Measurements from ENCODE around the gene SSX3. TPM values are rescaled to one million over a fixed set of nuclear protein-coding genes. Genes with fewer than 3 reads are reported as not detected.
"Not testable (repeated sequence)": the region's sequence is repeated elsewhere in the genome, so short reads cannot be mapped to it uniquely, and the experiment has no call there.

Gene SSX3
- total RNA-seq, result not detected in 2 replicates

DNA sequence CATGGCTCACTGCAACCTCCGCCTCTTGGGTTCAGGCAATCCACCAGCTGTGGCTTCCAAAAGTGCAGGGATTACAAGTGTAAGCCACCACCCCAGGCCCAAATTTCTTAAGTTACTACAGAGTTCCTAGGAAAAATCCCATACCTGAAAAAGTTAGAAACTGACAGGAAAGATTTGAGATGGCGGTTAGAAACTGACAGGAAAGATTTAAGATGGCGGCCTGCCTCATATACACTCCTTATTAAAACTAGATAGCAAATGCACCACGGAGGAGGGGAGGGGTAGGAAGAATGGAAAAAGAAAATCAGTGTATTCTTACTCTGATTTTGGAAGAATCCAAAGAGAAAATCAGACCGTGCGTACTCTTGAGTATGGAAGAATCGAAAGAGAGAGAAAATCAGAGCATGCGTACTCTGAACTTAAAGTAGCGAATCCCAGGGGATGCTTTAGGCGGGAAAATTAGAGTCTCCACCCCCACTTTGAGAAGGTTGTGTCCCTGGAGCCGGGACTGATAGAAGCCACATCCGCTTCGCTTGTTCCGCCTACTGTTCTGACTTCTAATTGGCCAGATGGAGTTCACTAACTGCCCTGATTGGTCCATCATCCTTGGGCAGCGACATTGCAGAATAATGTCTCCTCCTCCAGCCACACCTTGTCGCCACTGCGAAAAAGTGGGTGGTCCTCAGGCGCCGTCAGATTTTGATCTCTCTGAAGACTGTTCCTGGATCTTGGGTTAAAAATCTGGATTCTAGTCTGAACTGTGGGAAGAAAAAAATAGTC, at the start of gene SSX3:
Gene SSX3 (minus strand): TSS at position 389 of the 780 bp plus-strand sequence. CDS start 1,454 bp downstream, outside the sequence.
- H3K4me3 Mint-ChIP-seq; H3K36me3 Mint-ChIP-seq (ENCODE audit: low read depth); H3K27me3 Mint-ChIP-seq; intact Hi-C loops (cut with micrococcal nuclease); CTCF ChIA-PET; DNase-seq; H3K9me3 Mint-ChIP-seq; POLR2A ChIA-PET; H3K27ac Mint-ChIP-seq; ATAC-seq (ENCODE audit: low read depth); H3K4me1 Mint-ChIP-seq: not testable (repeated sequence)

GRCh38 chrX:48397825-48398224, 41.3 kb upstream of the SSX3 start:
- H3K4me3 Mint-ChIP-seq; H3K9me3 Mint-ChIP-seq; H3K27ac Mint-ChIP-seq; ATAC-seq (ENCODE audit: low read depth); H3K36me3 Mint-ChIP-seq (ENCODE audit: low read depth); CTCF ChIA-PET; H3K4me1 Mint-ChIP-seq; DNase-seq; intact Hi-C loops (cut with micrococcal nuclease); H3K27me3 Mint-ChIP-seq; POLR2A ChIA-PET: not testable (repeated sequence)

GRCh38 chrX:48396931-48397330, 40.4 kb upstream of the SSX3 start:
- H3K27ac Mint-ChIP-seq; H3K4me3 Mint-ChIP-seq; CTCF ChIA-PET; H3K36me3 Mint-ChIP-seq (ENCODE audit: low read depth); H3K27me3 Mint-ChIP-seq; DNase-seq; POLR2A ChIA-PET; H3K4me1 Mint-ChIP-seq; ATAC-seq (ENCODE audit: low read depth); intact Hi-C loops (cut with micrococcal nuclease); H3K9me3 Mint-ChIP-seq: not testable (repeated sequence)

DNA sequence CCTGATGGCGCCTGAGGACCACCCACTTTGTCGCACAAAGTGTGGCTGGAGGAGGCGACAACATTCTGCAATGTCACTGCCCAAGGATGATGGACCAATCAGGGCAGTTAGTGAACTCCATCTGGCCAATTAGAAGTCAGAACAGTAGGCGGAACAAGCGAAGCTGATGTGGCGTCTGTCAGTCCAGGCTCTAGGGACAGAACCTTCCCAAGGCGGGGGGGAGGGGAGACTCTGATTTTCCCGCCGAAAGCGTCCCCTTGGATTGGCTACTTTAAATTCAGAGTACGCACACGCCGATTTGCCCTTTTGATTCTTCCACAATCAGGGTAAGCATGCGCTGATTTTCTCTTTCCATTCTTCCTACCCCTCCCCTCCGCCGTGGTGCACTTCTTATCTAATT, 26.7 kb upstream of the SSX3 start, which contains the start of gene SSX4:
Gene SSX4 (plus strand): TSS at position 301 of the 400 bp plus-strand sequence. CDS start 515 bp downstream, outside the sequence.
- H3K4me1 Mint-ChIP-seq; ATAC-seq (ENCODE audit: low read depth); CTCF ChIA-PET; H3K27me3 Mint-ChIP-seq; DNase-seq; POLR2A ChIA-PET; intact Hi-C loops (cut with micrococcal nuclease); H3K27ac Mint-ChIP-seq; H3K9me3 Mint-ChIP-seq; H3K36me3 Mint-ChIP-seq (ENCODE audit: low read depth); H3K4me3 Mint-ChIP-seq: not testable (repeated sequence)

- H3K4me3 Mint-ChIP-seq; H3K36me3 Mint-ChIP-seq (ENCODE audit: low read depth); H3K4me1 Mint-ChIP-seq; DNase-seq; POLR2A ChIA-PET; H3K27ac Mint-ChIP-seq; H3K9me3 Mint-ChIP-seq; CTCF ChIA-PET; H3K27me3 Mint-ChIP-seq; intact Hi-C loops (cut with micrococcal nuclease); ATAC-seq (ENCODE audit: low read depth): not testable (repeated sequence)
Measured at GRCh38 chrX:48370408-48370807, 13.9 kb upstream of the SSX3 start.

- H3K4me3 Mint-ChIP-seq; H3K27me3 Mint-ChIP-seq; H3K4me1 Mint-ChIP-seq; H3K36me3 Mint-ChIP-seq (ENCODE audit: low read depth); H3K9me3 Mint-ChIP-seq; DNase-seq; intact Hi-C loops (cut with micrococcal nuclease); ATAC-seq (ENCODE audit: low read depth); CTCF ChIA-PET; H3K27ac Mint-ChIP-seq; POLR2A ChIA-PET: not testable (repeated sequence)
Measured at GRCh38 chrX:48367717-48368408, 11.4 kb upstream of the SSX3 start.

GRCh38 chrX:48359281-48359680, 2.8 kb upstream of the SSX3 start:
- H3K4me3 Mint-ChIP-seq; CTCF ChIA-PET; H3K9me3 Mint-ChIP-seq; H3K27me3 Mint-ChIP-seq; POLR2A ChIA-PET; H3K36me3 Mint-ChIP-seq (ENCODE audit: low read depth); DNase-seq; H3K4me1 Mint-ChIP-seq; H3K27ac Mint-ChIP-seq; ATAC-seq (ENCODE audit: low read depth); intact Hi-C loops (cut with micrococcal nuclease): not testable (repeated sequence)

GRCh38 chrX:48357681-48358080, 1.2 kb upstream of the SSX3 start:
- ATAC-seq (ENCODE audit: low read depth) (no peak), DNase-seq (no peak)
- H3K27ac Mint-ChIP-seq, result no peak overlapping the region
- CTCF ChIA-PET, result no interaction called here
- no peak overlapping the region for H3K4me3 Mint-ChIP-seq
- no peaks in the 10 kb centered on the region for H3K36me3 Mint-ChIP-seq (ENCODE audit: low read depth)
- POLR2A ChIA-PET, result no interaction called here
- H3K4me1 Mint-ChIP-seq, result no peaks in the 10 kb centered on the region
- TF ChIP-seq, protein P1, sequence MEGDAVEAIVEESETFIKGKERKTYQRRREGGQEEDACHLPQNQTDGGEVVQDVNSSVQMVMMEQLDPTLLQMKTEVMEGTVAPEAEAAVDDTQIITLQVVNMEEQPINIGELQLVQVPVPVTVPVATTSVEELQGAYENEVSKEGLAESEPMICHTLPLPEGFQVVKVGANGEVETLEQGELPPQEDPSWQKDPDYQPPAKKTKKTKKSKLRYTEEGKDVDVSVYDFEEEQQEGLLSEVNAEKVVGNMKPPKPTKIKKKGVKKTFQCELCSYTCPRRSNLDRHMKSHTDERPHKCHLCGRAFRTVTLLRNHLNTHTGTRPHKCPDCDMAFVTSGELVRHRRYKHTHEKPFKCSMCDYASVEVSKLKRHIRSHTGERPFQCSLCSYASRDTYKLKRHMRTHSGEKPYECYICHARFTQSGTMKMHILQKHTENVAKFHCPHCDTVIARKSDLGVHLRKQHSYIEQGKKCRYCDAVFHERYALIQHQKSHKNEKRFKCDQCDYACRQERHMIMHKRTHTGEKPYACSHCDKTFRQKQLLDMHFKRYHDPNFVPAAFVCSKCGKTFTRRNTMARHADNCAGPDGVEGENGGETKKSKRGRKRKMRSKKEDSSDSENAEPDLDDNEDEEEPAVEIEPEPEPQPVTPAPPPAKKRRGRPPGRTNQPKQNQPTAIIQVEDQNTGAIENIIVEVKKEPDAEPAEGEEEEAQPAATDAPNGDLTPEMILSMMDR (IDR thresholded peaks at IDR 0.05), result no peak
- no peaks in the 10 kb centered on the region for H3K9me3 Mint-ChIP-seq
- intact Hi-C loops (cut with micrococcal nuclease), result no loop called here
- peaks cover 3% of the 10 kb centered on the region for H3K27me3 Mint-ChIP-seq

GRCh38 chrX:48346059-48346458, 10.4 kb downstream of the SSX3 start:
- H3K27me3 Mint-ChIP-seq; ATAC-seq (ENCODE audit: low read depth); H3K36me3 Mint-ChIP-seq (ENCODE audit: low read depth); intact Hi-C loops (cut with micrococcal nuclease); H3K4me3 Mint-ChIP-seq; H3K9me3 Mint-ChIP-seq; H3K27ac Mint-ChIP-seq; CTCF ChIA-PET; H3K4me1 Mint-ChIP-seq; DNase-seq; POLR2A ChIA-PET: not testable (repeated sequence)

DNA sequence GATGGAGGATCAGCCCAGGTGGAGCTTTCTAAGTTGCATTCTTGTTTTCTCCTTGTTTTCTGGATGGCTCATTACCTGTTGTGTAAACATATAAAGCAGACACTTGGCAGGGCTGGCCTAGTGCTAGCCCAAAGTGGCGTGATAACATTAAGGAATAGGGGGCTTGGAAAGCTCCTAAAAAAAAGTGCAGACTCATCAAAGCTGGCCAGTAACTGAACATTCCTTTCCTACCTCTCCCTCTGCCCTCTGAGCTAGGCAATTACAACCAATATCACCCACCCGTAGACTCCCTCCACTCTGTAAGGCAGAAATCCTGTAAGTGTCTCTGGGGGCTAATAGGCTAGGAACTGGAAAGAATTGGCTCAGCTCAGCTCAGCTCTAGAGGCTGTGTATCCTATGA, 42.5 kb downstream of the SSX3 start:
- POLR2A ChIA-PET; H3K36me3 Mint-ChIP-seq (ENCODE audit: low read depth); H3K27ac Mint-ChIP-seq; H3K9me3 Mint-ChIP-seq; H3K4me3 Mint-ChIP-seq; H3K4me1 Mint-ChIP-seq; intact Hi-C loops (cut with micrococcal nuclease); H3K27me3 Mint-ChIP-seq; CTCF ChIA-PET; ATAC-seq (ENCODE audit: low read depth); DNase-seq: not testable (repeated sequence)
